IMR-90 (cell line): Measurements from ENCODE around the gene CELF5. TPM values are rescaled to one million over a fixed set of nuclear protein-coding genes. Genes with fewer than 3 reads are reported as not detected.
A peak's percentile ranks its signal among the peaks of the same experiment; 100 is the strongest.

Experiments used
- ATAC-seq: fragments of 200-7000 bp; cut with Tn5 transposase; 2 replicates; pipeline ENCODE4 v1.9.1; 2020; ENCODE audit warnings: low read depth, mild to moderate bottlenecking, moderate library complexity
- BruUV-seq: library from RNA; stranded (reverse); fragments of 400-500 nt; replicated peaks from 2 replicates; lab custom pipeline; 2021; lab: Mats Ljungman, UMichigan
- CTCF ChIA-PET: fragments of 300-600 bp; formaldehyde crosslinking; extraction: SDS; loops from one replicate; lab custom pipeline; 2021; ENCODE audit warnings: antibody characterized with exemption; lab: Yijun Ruan, JAX
- POLR2A ChIA-PET: fragments of 300-600 bp; sonication (Branson Sonifier 250); formaldehyde crosslinking; loops from one replicate; lab custom pipeline; 2022; ENCODE audit warnings: antibody characterized with exemption; ENCODE audit not compliant: unreplicated experiment; lab: Charles Lee
- DNase-seq: peaks from one replicate; pipeline ENCODE4 v3.0.0; 2013
- H2AFZ ChIP-seq: replicated peaks from 2 replicates; pipeline ENCODE3; 2013; ENCODE audit warnings: low read length, mild to moderate bottlenecking; ENCODE audit not compliant: poor library complexity
- H2AK5ac ChIP-seq: 2 replicates; pipeline ENCODE4 v1.6.1; 2013; ENCODE audit warnings: low read depth, low read length, inconsistent platforms
- H2AK9ac ChIP-seq: replicated peaks from 2 replicates; pipeline ENCODE3; 2013; ENCODE audit warnings: mild to moderate bottlenecking, low read depth, low read length, moderate library complexity; ENCODE audit not compliant: poor library complexity
- H2BK120ac ChIP-seq: 2 replicates; pipeline ENCODE4 v1.6.1; 2013; ENCODE audit warnings: low read depth, low read length, inconsistent platforms
- H2BK15ac ChIP-seq: 3 replicates; pipeline ENCODE4 v1.6.1; 2013; ENCODE audit warnings: low read depth, low read length, inconsistent platforms
- H2BK20ac ChIP-seq: 2 replicates; pipeline ENCODE4 v1.6.1; 2013; ENCODE audit warnings: low read depth, mild to moderate bottlenecking, inconsistent platforms, low read length, moderate library complexity
- H2BK5ac ChIP-seq: 2 replicates; pipeline ENCODE4 v1.6.1; 2013; ENCODE audit warnings: mild to moderate bottlenecking, low read depth, low read length, inconsistent platforms; ENCODE audit not compliant: poor library complexity, severe bottlenecking
- H3K14ac ChIP-seq: replicated peaks from 2 replicates; pipeline ENCODE4 v1.6.1; 2013; ENCODE audit warnings: low read depth, low read length, inconsistent platforms
- H3K18ac ChIP-seq: 2 replicates; pipeline ENCODE4 v1.6.1; 2013; ENCODE audit warnings: low read depth, low read length, control low read depth
- H3K23ac ChIP-seq: 2 replicates; pipeline ENCODE4 v1.6.1; 2013; ENCODE audit warnings: low read depth, low read length, inconsistent platforms
- H3K27ac ChIP-seq: 2 replicates; pipeline ENCODE4 v1.5.1; 2013; ENCODE audit warnings: mild to moderate bottlenecking, control low read depth, low read length; ENCODE audit not compliant: insufficient read depth
- H3K27me3 ChIP-seq: 2 replicates; pipeline ENCODE4 v1.6.1; 2013; ENCODE audit warnings: low read length; ENCODE audit not compliant: control insufficient read depth, insufficient read depth
- H3K36me3 ChIP-seq: 2 replicates; pipeline ENCODE4 v1.6.1; 2013; ENCODE audit warnings: low read length, mixed read lengths; ENCODE audit not compliant: control insufficient read depth, insufficient read depth
- H3K4ac ChIP-seq: 2 replicates; pipeline ENCODE4 v1.6.1; 2013; ENCODE audit warnings: low read depth, low read length, inconsistent platforms
- H3K4me1 ChIP-seq: 2 replicates; pipeline ENCODE4 v1.6.1; 2013; ENCODE audit warnings: low read length, mixed read lengths; ENCODE audit not compliant: control insufficient read depth, insufficient read depth
- H3K4me2 ChIP-seq: 2 replicates; pipeline ENCODE4 v1.6.1; 2013; ENCODE audit warnings: low read depth, mild to moderate bottlenecking, control low read depth, low read length, moderate library complexity
- H3K4me3 ChIP-seq: 2 replicates; pipeline ENCODE4 v1.5.1; 2013; ENCODE audit warnings: low read depth, mild to moderate bottlenecking, control low read depth, low read length, moderate library complexity; ENCODE audit not compliant: insufficient read depth
- H3K56ac ChIP-seq: 2 replicates; pipeline ENCODE4 v1.6.1; 2013; ENCODE audit warnings: low read length, inconsistent platforms; ENCODE audit not compliant: insufficient read depth; ENCODE audit errors: extremely low read depth
- H3K79me1 ChIP-seq, 2 experiments: 2 replicates each; pipeline ENCODE4 v1.6.1; 2013; ENCODE audit warnings: low read length in 2 of 2, inconsistent platforms in 1 of 2, low read depth in 1 of 2
- H3K9ac ChIP-seq: 2 replicates; pipeline ENCODE4 v1.6.1; 2013; ENCODE audit warnings: low read depth, low read length, control low read depth
- H3K9me1 ChIP-seq: 2 replicates; pipeline ENCODE4 v1.6.1; 2013; ENCODE audit warnings: low read length, inconsistent platforms; ENCODE audit not compliant: insufficient read depth
- H3K9me3 ChIP-seq: 2 replicates; pipeline ENCODE4 v1.6.1; 2013; ENCODE audit warnings: low read length; ENCODE audit not compliant: control insufficient read depth, insufficient read depth
- H4K20me1 ChIP-seq: 2 replicates; pipeline ENCODE4 v1.6.1; 2013; ENCODE audit warnings: low read length, inconsistent platforms; ENCODE audit not compliant: insufficient read depth
- H4K5ac ChIP-seq: 2 replicates; pipeline ENCODE4 v1.6.1; 2013; ENCODE audit warnings: mild to moderate bottlenecking, low read depth, low read length, control low read depth
- H4K8ac ChIP-seq, 2 experiments: 2 replicates each; pipeline ENCODE4 v1.6.1; 2013; ENCODE audit warnings: low read depth in 2 of 2, low read length in 2 of 2, control low read depth in 1 of 2, inconsistent platforms in 1 of 2
- H4K91ac ChIP-seq: 2 replicates; pipeline ENCODE4 v1.6.1; 2013; ENCODE audit warnings: low read depth, low read length, inconsistent platforms; ENCODE audit not compliant: insufficient read depth
- BHLHE40 ChIP-seq: fragments of 150-350 bp; IDR thresholded peaks from 2 replicates; pipeline ENCODE4 v1.6.1; 2016; ENCODE audit warnings: mild to moderate bottlenecking, low read depth, low read length
- CEBPB ChIP-seq: IDR thresholded peaks from 2 replicates; pipeline ENCODE4 v1.6.1; 2012; ENCODE audit warnings: low read depth, low read length, improper control_type of control experiment
- CHD1 ChIP-seq: IDR thresholded peaks from 2 replicates; pipeline ENCODE4 v1.6.1; 2012; ENCODE audit warnings: low read depth, low read length, improper control_type of control experiment
- FOS ChIP-seq: fragments of 150-350 bp; IDR thresholded peaks from 2 replicates; pipeline ENCODE4 v1.6.1; 2016; ENCODE audit warnings: low read depth, low read length
- MAFK ChIP-seq: IDR thresholded peaks from 2 replicates; pipeline ENCODE4 v1.6.1; 2012; ENCODE audit warnings: low read depth, low read length, improper control_type of control experiment
- MAZ ChIP-seq: IDR thresholded peaks from 2 replicates; pipeline ENCODE4 v1.6.1; 2012; ENCODE audit warnings: low read depth, mild to moderate bottlenecking, low read length, improper control_type of control experiment, moderate library complexity, borderline replicate concordance
- MXI1 ChIP-seq: IDR thresholded peaks from 2 replicates; pipeline ENCODE4 v1.6.1; 2012; ENCODE audit warnings: low read depth, mild to moderate bottlenecking, low read length, moderate library complexity, borderline replicate concordance
- NFE2L2 ChIP-seq: fragments of 150-350 bp; IDR thresholded peaks from 2 replicates; pipeline ENCODE4 v1.6.1; 2016; ENCODE audit warnings: low read depth, mild to moderate bottlenecking, low read length
- POLR2A ChIP-seq: IDR thresholded peaks from 2 replicates; pipeline ENCODE4 v1.6.1; 2012; ENCODE audit warnings: mild to moderate bottlenecking, low read depth, low read length
- RAD21 ChIP-seq: IDR thresholded peaks from 2 replicates; pipeline ENCODE4 v1.6.1; 2012; ENCODE audit warnings: low read length, improper control_type of control experiment
- RCOR1 ChIP-seq: IDR thresholded peaks from 2 replicates; pipeline ENCODE4 v1.6.1; 2012; ENCODE audit warnings: mild to moderate bottlenecking, low read length, improper control_type of control experiment; ENCODE audit not compliant: insufficient replicate concordance
- RFX5 ChIP-seq: IDR thresholded peaks from 2 replicates; pipeline ENCODE4 v1.8.0; 2012; ENCODE audit warnings: low read depth, mild to moderate bottlenecking, low read length, moderate library complexity
- SMC3 ChIP-seq: fragments of 150-350 bp; IDR thresholded peaks from 2 replicates; pipeline ENCODE4 v1.6.1; 2016; ENCODE audit warnings: low read depth, mild to moderate bottlenecking, antibody characterized with exemption, low read length, moderate library complexity
- WGBS, 2 experiments: methylation state at CpG; one replicate each; pipeline versions ENCODE4 v1.1.5 to v1.1.7; 2013; ENCODE audit warnings: missing lambda C conversion rate in 2 of 2; ENCODE audit not compliant: insufficient read length in 1 of 2; ENCODE audit errors: extremely low coverage in 2 of 2; 5-methylcytosine and 5-hydroxymethylcytosine counted together
- dilution Hi-C: fragments of 300-500 bp; cut with HindIII; formaldehyde crosslinking; loops from one replicate; pipeline ENCODE4 v1.14.3; 2018; ENCODE audit warnings: low sequenced_read_pairs; ENCODE audit not compliant: unreplicated experiment
- in situ Hi-C: fragments of 300-500 bp; cut with MboI; formaldehyde crosslinking; loops from 3 replicates; pipeline ENCODE4 v1.14.3; 2019; ENCODE audit warnings: low sequenced_read_pairs, inconsistent platforms, mixed read lengths
- intact Hi-C: fragments of 100-400 bp; cut with micrococcal nuclease; formaldehyde crosslinking; loops from 2 replicates; pipeline ENCODE4 v1.10.0; 2022
- polyA plus RNA-seq, 3 experiments: library from polyadenylated mRNA; depleted of rRNA; stranded (reverse); fragments of >200 nt; gene quantifications; 2 replicates each; pipeline ENCODE4 v1.2.3, GENCODE V29; 2012; ENCODE audit warnings: low replicate concordance in 1 of 3
- total RNA-seq: library from RNA; depleted of rRNA; stranded (reverse); fragments of >200 nt; gene quantifications from 2 replicates; pipeline ENCODE4 v1.2.3, GENCODE V29; 2012
- TF ChIP-seq, protein P1 (sequence below): conservative IDR thresholded peaks from 2 replicates; pipeline ENCODE4 v1.5.1; 2012; ENCODE audit warnings: mild to moderate bottlenecking, low read depth, low read length, improper control_type of control experiment
- TF ChIP-seq, protein P2 (sequence below): fragments of 150-350 bp; IDR thresholded peaks from 2 replicates; pipeline ENCODE4 v1.6.1; 2016; ENCODE audit warnings: low read depth, mild to moderate bottlenecking, low read length, moderate library complexity, borderline replicate concordance
- TF ChIP-seq, protein P3 (sequence below): fragments of 150-350 bp; IDR thresholded peaks from 2 replicates; pipeline ENCODE4 v1.6.1; 2017; ENCODE audit warnings: mild to moderate bottlenecking, antibody characterized with exemption, low read length, low read depth

CELF5 gene
- total and polyA plus RNA-seq, 2 of the 4 experiments (the other 2 are of a cell fraction): 0.02 TPM; not detected in 1

DNA sequence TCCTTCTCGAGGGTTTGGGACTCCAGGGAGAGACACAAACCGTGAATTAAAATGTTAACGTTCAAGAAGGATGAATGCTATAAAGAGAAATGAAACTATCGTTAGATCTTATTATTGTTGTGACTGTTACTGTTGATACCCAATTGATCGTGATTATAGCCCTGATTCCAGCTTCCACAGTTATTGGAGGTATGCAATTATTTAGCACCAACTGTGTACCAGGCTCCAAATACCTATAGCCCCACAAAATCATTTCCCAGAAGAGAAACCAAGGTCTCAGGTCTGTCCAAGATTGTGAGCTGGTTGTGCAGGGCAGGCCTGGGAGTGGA is 111.9 kb downstream of the CELF5 start:
- Histone ChIP-seq H2BK5ac (peak overlapping the region; percentile 47), H3K9ac (peak overlapping the region; percentile 40; the same call in 1 of the 2 replicates), H2AK9ac (no peak overlapping the region), H3K9me1 (peaks cover 9% of the 10 kb centered on the region; the same call in 1 of the 2 replicates), H3K4me2 (peak overlapping the region; percentile 40; the same call in 1 of the 2 replicates), H2BK20ac (peak overlapping the region; percentile 1; the same call in 1 of the 2 replicates), H2BK15ac (peak overlapping the region; percentile 16; the same call in 2 of the 3 replicates), H3K18ac (peak overlapping the region; percentile 63), H3K9me3 (no peaks in the 10 kb centered on the region), H2AFZ (peak overlapping the region; percentile 87), H3K79me1 (no peaks in the 10 kb centered on the region; a peak in 1 of 4 replicates), H3K4ac (peak overlapping the region; percentile 49), H2BK120ac (peak overlapping the region; percentile 69), H3K4me1 (peaks cover 24% of the 10 kb centered on the region), H3K36me3 (no peaks in the 10 kb centered on the region), H3K56ac (no peak overlapping the region), H3K27me3 (no peaks in the 10 kb centered on the region), H4K20me1 (no peaks in the 10 kb centered on the region), H4K5ac (peak overlapping the region; percentile 60), H4K91ac (peak overlapping the region; percentile 72), H3K14ac (peak overlapping the region; percentile 49; the same call in 1 of the 2 replicates), H3K4me3 (no peak overlapping the region), H4K8ac (peak overlapping the region; percentile 17 to 84; a peak in 2 of 4 replicates), H3K23ac (no peak overlapping the region), H2AK5ac (peak overlapping the region; percentile 41; the same call in 1 of the 2 replicates), H3K27ac (peak overlapping the region; percentile 56)
- DNase-seq: no peak
- ChIA-PET POLR2A (no interaction called here), CTCF (no interaction called here)
- dilution Hi-C loops (no loop called here), in situ Hi-C loops (no loop called here), intact Hi-C loops (no loop called here)
- TF ChIP-seq, protein P1, sequence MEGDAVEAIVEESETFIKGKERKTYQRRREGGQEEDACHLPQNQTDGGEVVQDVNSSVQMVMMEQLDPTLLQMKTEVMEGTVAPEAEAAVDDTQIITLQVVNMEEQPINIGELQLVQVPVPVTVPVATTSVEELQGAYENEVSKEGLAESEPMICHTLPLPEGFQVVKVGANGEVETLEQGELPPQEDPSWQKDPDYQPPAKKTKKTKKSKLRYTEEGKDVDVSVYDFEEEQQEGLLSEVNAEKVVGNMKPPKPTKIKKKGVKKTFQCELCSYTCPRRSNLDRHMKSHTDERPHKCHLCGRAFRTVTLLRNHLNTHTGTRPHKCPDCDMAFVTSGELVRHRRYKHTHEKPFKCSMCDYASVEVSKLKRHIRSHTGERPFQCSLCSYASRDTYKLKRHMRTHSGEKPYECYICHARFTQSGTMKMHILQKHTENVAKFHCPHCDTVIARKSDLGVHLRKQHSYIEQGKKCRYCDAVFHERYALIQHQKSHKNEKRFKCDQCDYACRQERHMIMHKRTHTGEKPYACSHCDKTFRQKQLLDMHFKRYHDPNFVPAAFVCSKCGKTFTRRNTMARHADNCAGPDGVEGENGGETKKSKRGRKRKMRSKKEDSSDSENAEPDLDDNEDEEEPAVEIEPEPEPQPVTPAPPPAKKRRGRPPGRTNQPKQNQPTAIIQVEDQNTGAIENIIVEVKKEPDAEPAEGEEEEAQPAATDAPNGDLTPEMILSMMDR: no peak
- TF ChIP-seq CHD1 (no peak), FOS (no peak), BHLHE40 (no peak), SMC3 (no peak), MXI1 (no peak), RCOR1 (no peak), RFX5 (no peak), RAD21 (no peak), MAZ (no peak), POLR2A (no peak), MAFK (no peak), CEBPB (no peak), NFE2L2 (no peak)
- TF ChIP-seq, protein P2, sequence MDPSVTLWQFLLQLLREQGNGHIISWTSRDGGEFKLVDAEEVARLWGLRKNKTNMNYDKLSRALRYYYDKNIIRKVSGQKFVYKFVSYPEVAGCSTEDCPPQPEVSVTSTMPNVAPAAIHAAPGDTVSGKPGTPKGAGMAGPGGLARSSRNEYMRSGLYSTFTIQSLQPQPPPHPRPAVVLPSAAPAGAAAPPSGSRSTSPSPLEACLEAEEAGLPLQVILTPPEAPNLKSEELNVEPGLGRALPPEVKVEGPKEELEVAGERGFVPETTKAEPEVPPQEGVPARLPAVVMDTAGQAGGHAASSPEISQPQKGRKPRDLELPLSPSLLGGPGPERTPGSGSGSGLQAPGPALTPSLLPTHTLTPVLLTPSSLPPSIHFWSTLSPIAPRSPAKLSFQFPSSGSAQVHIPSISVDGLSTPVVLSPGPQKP: no peak
- TF ChIP-seq, protein P3, sequence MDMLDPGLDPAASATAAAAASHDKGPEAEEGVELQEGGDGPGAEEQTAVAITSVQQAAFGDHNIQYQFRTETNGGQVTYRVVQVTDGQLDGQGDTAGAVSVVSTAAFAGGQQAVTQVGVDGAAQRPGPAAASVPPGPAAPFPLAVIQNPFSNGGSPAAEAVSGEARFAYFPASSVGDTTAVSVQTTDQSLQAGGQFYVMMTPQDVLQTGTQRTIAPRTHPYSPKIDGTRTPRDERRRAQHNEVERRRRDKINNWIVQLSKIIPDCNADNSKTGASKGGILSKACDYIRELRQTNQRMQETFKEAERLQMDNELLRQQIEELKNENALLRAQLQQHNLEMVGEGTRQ: no peak
- BruUV-seq: no TSS peak
- 100% methylated on average over 1 of the region's 5 CpGs; no CpG with 5 or more reads in 1 of the 2 experiments for WGBS, 2 experiments
- peak; percentile 30; the same call in 1 of the 2 replicates for ATAC-seq
